Esophagus squamous epithelium (tissue), 4 donors: Measurements from ENCODE around the gene HSD17B12.

Source experiments
- POLR2A ChIP-seq, 4 donors: fragments of 450-650 bp; IDR thresholded peaks; one replicate each; pipeline ENCODE4 v1.6.1; 2017; ENCODE audit warnings: antibody characterized with exemption in 4 of 4, mild to moderate bottlenecking in 4 of 4, moderate library complexity in 3 of 4
- TF ChIP-seq, protein P1 (sequence below), 6 experiments: fragments of 450-650 bp in 4 of 6; fragments of 200-600 bp in 2 of 6; sonication (generic) in 2 of 6; IDR thresholded peaks; one replicate each; pipeline ENCODE4 v1.5.1; 2016 to 2019; ENCODE audit warnings: antibody characterized with exemption in 6 of 6, mild to moderate bottlenecking in 4 of 6, moderate library complexity in 4 of 6

GRCh38 chr11:43694477-43694876 lies 13.9 kb downstream of the HSD17B12 start:
- TF ChIP-seq, protein P1, sequence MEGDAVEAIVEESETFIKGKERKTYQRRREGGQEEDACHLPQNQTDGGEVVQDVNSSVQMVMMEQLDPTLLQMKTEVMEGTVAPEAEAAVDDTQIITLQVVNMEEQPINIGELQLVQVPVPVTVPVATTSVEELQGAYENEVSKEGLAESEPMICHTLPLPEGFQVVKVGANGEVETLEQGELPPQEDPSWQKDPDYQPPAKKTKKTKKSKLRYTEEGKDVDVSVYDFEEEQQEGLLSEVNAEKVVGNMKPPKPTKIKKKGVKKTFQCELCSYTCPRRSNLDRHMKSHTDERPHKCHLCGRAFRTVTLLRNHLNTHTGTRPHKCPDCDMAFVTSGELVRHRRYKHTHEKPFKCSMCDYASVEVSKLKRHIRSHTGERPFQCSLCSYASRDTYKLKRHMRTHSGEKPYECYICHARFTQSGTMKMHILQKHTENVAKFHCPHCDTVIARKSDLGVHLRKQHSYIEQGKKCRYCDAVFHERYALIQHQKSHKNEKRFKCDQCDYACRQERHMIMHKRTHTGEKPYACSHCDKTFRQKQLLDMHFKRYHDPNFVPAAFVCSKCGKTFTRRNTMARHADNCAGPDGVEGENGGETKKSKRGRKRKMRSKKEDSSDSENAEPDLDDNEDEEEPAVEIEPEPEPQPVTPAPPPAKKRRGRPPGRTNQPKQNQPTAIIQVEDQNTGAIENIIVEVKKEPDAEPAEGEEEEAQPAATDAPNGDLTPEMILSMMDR (IDR thresholded peaks at IDR 0.05) = no peak
- no peak for TF ChIP-seq POLR2A (IDR thresholded peaks at IDR 0.05)
